Activated CD4-positive, alpha-beta memory T cell treated with anti-CD3 and anti-CD28 coated beads for 36 hours (primary cell): ENCODE measurements around the gene OXER1. TPM values are rescaled to one million over a fixed set of nuclear protein-coding genes. Genes with fewer than 3 reads are reported as not detected.

ENCODE experiments used
- CTCF ChIA-PET: fragments of 350-600 bp; sonication (Branson Sonifier 250); formaldehyde crosslinking; loops from one replicate; lab custom pipeline; 2021; ENCODE audit warnings: antibody characterized with exemption, inconsistent platforms; lab: Charles Lee
- POLR2A ChIA-PET: fragments of 350-600 bp; sonication (Branson Sonifier 250); formaldehyde crosslinking; loops from one replicate; lab custom pipeline; 2021; ENCODE audit warnings: antibody characterized with exemption; lab: Charles Lee
- DNase-seq: peaks from one replicate; pipeline ENCODE4 v3.0.0-alpha.2; 2020
- H3K27ac Mint-ChIP-seq: one replicate; pipeline ENCODE4 v1.8.0; 2021; ENCODE audit warnings: mixed read lengths
- H3K27me3 Mint-ChIP-seq: one replicate; pipeline ENCODE4 v1.8.0; 2021; ENCODE audit warnings: mixed read lengths
- H3K36me3 Mint-ChIP-seq: one replicate; pipeline ENCODE4 v1.8.0; 2021; ENCODE audit warnings: mixed read lengths
- H3K4me1 Mint-ChIP-seq: one replicate; pipeline ENCODE4 v1.8.0; 2021; ENCODE audit warnings: low read depth, mixed read lengths
- H3K4me3 Mint-ChIP-seq: one replicate; pipeline ENCODE4 v1.8.0; 2021; ENCODE audit warnings: mild to moderate bottlenecking, mixed read lengths
- H3K9me3 Mint-ChIP-seq: one replicate; pipeline ENCODE4 v1.8.0; 2021; ENCODE audit warnings: mixed read lengths
- intact Hi-C: fragments of 100-400 bp; cut with micrococcal nuclease; formaldehyde crosslinking; loops from one replicate; pipeline ENCODE4 v1.15.1; 2023
- total RNA-seq, 2 experiments: library from RNA; stranded (reverse); gene quantifications; one replicate each; pipeline ENCODE4 v1.2.3, GENCODE V29; 2021

Gene OXER1
- total RNA-seq, 2 experiments from 2014 or later = not detected

DNA sequence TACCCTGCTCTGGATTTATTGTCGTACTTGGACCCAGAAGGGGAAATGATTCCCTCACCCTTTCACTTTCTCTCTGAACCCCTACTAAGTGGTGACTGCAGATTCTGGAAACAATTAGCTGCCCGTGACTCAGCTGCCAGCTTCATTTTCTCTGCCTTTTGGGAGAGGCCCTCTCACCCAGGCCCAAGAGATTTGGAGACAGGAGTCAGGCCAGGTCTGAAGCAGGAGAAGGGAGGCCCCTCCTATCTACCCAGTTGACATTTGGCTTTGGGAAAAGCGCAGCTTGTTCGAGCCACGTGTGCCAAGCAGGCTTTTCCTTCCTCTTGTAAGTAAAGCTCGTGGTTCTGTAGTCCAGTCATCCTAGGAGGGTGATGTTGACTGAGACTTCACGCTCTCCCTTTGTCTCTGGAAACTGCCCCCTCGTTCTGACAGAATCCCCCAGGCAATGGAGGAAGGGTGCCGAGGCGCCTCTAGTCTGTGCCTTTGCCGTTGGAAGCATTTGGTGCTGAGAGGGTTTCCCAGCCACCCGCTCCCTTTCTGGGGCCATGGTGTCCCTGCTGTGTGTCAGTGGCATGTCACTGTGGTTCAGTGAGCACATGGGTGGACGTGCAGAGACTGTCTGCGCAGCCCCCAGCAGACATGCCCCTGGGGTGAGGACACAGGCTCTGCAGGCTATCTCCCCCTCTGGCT is 8.6 kb downstream of the OXER1 start:
- Mint-ChIP-seq H3K27me3 (no peaks in the 10 kb centered on the region), H3K4me1 (no peaks in the 10 kb centered on the region), H3K36me3 (peaks cover 3% of the 10 kb centered on the region), H3K9me3 (no peaks in the 10 kb centered on the region), H3K27ac (no peak overlapping the region), H3K4me3 (no peak overlapping the region)
- intact Hi-C loops = no loop called here
- DNase-seq = no peak
- ChIA-PET CTCF (no interaction called here), POLR2A (no interaction called here)

DNA sequence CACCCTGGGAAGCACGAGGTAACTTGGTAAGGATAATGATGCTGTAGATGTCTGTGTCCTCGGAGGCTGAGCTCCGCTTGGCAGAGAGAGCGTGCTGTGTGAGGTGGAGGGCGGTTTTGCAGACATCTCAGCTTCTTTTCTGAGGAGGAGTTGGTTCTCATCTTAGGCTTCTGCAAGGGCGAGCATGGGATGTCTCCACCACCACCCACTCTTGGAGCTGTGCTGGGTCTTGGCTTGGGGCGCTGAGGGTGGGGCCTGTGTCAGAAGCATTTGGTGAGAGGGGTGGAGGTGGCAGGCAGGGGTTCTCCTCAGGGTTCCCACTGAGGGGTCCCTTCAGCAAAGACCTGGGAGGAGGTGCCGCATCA is 9.2 kb downstream of the OXER1 start:
- intact Hi-C loops = no loop called here

DNA sequence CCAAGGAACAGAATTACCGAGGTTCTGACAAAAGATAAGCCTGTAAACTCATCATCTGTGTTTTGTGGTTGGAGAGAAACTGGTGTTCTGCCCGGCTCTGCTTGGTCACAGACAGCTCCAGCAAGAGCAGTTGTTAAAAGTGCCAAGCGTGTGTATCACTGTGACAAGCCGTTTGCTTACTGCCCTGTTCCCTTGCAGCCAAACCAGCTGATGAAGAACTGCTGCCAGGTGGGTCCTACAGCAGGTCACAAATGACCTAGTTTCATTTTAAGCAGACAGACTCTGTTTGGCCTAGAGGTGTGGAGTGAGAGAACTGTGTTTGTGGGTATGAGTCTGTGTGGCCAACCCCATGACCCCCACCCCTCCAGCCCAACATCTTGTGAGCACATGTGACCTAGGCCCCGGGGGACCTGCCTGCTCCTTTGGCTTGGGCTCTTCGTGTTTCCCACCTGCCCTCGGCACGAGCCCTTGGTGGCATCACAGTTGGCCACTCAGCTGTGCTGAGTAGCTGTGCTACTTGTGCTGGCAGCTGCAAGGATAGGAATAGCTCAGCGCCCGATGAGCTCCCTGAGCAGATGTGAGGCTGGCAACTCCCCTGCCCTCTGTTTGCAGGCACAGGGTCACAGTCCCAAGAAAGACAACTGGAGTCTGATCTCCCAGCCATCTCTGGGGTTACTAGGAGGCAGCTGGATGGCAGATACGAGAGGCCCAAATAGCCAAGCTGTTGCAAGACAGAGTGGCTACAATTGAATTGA is 9.7 kb downstream of the OXER1 start:
- no peak overlapping the region for H3K4me3 Mint-ChIP-seq
- peaks cover 3% of the 10 kb centered on the region for H3K36me3 Mint-ChIP-seq
- no peak for DNase-seq
- H3K27me3 Mint-ChIP-seq = no peaks in the 10 kb centered on the region
- ChIA-PET POLR2A (no interaction called here), CTCF (interaction anchor here (1.5 kb wide), 1 partner anchor 91 kb away, joined by 5 read pairs; no protein-coding TSS in a partner anchor)
- no peaks in the 10 kb centered on the region for H3K9me3 Mint-ChIP-seq
- intact Hi-C loops = no loop called here
- H3K27ac Mint-ChIP-seq = no peak overlapping the region
- no peaks in the 10 kb centered on the region for H3K4me1 Mint-ChIP-seq

More for the DNA sequence above, 9.2 kb downstream of the OXER1 start:
- ChIA-PET POLR2A (no interaction called here), CTCF (interaction anchor here (1.5 kb wide), 1 partner anchor 91 kb away, joined by 5 read pairs; no protein-coding TSS in a partner anchor)
- no peaks in the 10 kb centered on the region for H3K4me1 Mint-ChIP-seq
- no peak overlapping the region for H3K4me3 Mint-ChIP-seq
- no peaks in the 10 kb centered on the region for H3K9me3 Mint-ChIP-seq
- DNase-seq = no peak
- H3K36me3 Mint-ChIP-seq = peaks cover 3% of the 10 kb centered on the region
- H3K27ac Mint-ChIP-seq = no peak overlapping the region
- H3K27me3 Mint-ChIP-seq = no peaks in the 10 kb centered on the region

DNA sequence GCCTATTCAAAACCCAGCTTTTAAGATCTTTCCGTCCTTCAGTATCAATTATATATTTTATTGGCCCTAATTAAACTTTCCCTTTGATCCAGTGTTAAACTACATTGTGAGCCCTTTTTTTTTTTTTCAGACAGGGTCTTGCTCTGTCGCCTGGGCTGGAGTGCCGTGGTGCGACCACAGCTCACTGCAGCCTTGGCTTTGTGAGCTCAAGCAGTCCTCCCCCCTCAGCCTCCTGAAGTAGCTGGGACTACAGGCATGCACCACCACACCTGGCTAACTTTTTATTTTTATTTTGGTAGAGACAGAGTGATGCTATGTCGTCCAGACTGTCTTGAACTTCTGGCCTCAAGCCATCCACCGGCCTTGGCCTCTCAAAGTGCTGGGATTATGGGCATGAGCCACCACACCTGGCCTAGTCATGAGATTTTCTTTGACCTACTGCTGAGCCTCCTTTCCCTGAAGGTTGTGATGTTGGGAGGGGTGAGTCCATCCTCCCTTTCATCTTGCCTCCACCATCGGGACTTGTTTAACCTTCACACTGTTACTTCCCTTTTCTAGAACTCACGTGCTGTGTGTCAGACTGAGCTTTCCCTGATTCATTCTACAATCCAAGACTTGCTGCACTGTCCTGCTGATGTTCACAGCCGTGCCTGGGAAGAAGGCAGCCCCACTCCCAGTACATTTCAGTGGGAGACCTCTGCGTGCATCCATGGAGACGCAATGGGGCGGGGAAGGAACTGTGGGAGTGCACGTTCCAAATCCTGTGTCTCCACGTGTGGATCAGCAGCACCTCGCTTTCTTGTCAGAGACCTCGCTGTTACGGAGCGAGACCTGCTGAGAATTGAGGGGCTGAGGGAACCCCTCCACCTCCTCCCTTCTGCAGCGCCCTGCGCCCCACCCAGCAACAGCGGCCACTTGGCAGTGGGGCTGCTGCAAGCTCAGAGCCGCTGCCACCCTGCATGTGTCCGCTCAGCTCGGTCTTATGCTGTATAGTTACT is 10.8 kb downstream of the OXER1 start:
- POLR2A ChIA-PET = no interaction called here
- CTCF ChIA-PET = interaction anchor here (0.6 to 1.5 kb wide), 2 partner anchors 90 to 1491 kb away, joined by 4 to 5 read pairs; no protein-coding TSS in a partner anchor
- no peak overlapping the region for H3K4me3 Mint-ChIP-seq
- no peaks in the 10 kb centered on the region for H3K27me3 Mint-ChIP-seq
- no peaks in the 10 kb centered on the region for H3K4me1 Mint-ChIP-seq
- H3K36me3 Mint-ChIP-seq = peaks cover 3% of the 10 kb centered on the region
- DNase-seq = no peak
- intact Hi-C loops = no loop called here
- H3K9me3 Mint-ChIP-seq = no peaks in the 10 kb centered on the region
- H3K27ac Mint-ChIP-seq = no peak overlapping the region

DNA sequence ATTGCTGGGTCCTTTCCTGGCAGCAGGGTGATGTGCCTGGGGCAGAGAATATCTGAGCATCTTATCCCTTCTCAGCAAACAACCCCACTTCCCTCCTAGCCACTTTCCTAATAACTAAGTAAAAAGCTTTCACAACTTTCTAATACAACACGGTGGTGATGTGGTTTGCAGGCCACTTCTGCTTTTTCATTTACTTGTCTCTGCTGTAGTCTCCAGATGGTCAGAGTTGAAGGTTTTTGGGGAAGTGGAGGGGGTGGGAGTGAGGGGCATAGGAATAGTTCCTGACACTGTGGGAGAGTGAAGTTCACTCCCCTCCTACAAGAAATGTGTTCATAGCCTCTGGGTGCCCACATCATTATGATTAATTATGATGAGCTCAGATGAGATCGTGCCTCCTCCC is 11.6 kb downstream of the OXER1 start:
- DNase-seq = no peak
- CTCF ChIA-PET = interaction anchor here (1.0 kb wide), 2 partner anchors 11 to 257 kb away, joined by 3 read pairs; no protein-coding TSS in a partner anchor
- no peaks in the 10 kb centered on the region for H3K27me3 Mint-ChIP-seq
- no peak overlapping the region for H3K27ac Mint-ChIP-seq
- H3K36me3 Mint-ChIP-seq = peaks cover 3% of the 10 kb centered on the region
- POLR2A ChIA-PET = no interaction called here
- no peak overlapping the region for H3K4me3 Mint-ChIP-seq
- H3K9me3 Mint-ChIP-seq = no peaks in the 10 kb centered on the region
- intact Hi-C loops = no loop called here
- H3K4me1 Mint-ChIP-seq = no peaks in the 10 kb centered on the region

DNA sequence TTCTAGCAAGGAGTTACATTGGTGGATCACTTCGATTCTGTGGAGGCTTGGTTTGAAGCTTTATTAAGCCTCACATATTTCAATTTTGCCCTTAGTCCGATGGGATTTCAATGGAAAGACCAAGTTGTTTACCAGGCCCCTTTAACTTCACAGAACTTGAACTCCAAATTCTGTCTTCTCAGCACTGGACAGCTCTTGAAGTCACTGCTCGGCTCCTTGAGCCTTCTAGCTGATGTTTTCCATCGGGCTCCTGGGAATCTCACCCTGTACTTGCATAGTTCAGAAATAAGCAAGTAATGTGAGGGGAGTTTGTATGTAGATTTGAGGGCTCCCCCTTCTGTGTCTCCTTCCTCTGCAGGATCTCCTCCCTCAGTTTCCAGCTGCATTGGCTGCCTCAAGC is 15.1 kb downstream of the OXER1 start:
- H3K4me1 Mint-ChIP-seq = no peaks in the 10 kb centered on the region
- no peak overlapping the region for H3K4me3 Mint-ChIP-seq
- no peaks in the 10 kb centered on the region for H3K9me3 Mint-ChIP-seq
- ChIA-PET POLR2A (no interaction called here), CTCF (no interaction called here)
- DNase-seq = no peak
- H3K27me3 Mint-ChIP-seq = no peaks in the 10 kb centered on the region
- no peak overlapping the region for H3K27ac Mint-ChIP-seq
- intact Hi-C loops = no loop called here
- peaks cover 3% of the 10 kb centered on the region for H3K36me3 Mint-ChIP-seq

DNA sequence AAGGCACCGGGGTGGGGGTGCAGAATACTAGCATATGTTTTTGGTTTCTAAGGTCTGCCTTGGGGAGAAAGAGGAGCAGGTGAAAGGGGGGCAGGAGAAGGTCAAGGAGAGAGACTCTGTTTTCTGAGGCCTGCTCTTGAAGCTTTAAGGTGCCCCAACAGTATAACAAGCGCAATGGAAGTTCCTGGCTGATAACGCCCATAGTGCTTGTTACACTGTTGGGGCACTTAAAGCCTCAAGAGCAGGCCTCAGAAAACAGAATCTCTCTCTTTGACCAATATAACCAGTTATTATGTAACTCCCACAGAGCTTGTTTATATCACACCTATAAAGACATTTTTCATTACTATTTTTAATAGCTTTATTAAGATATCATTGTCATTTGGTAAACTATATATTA is 16.5 kb downstream of the OXER1 start:
- Mint-ChIP-seq H3K36me3 (peaks cover 4% of the 10 kb centered on the region), H3K27ac (no peak overlapping the region), H3K4me1 (no peaks in the 10 kb centered on the region), H3K27me3 (no peaks in the 10 kb centered on the region), H3K9me3 (no peaks in the 10 kb centered on the region), H3K4me3 (no peak overlapping the region)
- CTCF ChIA-PET = no interaction called here
- no peak for DNase-seq
- intact Hi-C loops = no loop called here
- POLR2A ChIA-PET = no interaction called here

DNA sequence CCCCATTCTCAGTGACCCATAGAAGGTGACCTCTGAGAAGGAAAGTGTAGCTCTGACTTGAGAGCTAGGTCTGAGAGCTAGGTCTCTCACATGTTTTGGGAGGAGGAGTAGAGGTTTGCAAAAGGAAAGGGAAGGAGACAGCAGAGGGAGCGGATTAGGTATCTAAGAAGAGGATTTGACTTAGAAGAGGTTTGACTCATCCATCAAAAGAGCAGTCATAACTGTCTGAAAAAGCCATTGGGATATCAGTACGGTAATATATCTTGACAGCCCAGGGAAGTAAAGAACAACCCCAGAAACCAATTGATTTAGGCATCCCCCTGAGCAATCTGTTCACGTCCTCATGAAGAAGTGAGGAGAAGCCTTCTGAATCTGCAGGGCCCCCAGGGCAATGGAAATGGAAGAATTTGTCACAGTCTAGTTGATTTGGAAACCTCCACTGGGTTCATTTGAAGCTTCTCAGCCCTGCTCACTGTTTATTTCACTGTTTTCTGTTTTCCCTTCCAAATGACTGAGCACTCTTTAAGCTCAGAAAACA is 19.3 kb downstream of the OXER1 start:
- CTCF ChIA-PET = no interaction called here
- Mint-ChIP-seq H3K4me3 (no peak overlapping the region), H3K9me3 (peaks cover under 1% of the 10 kb centered on the region), H3K36me3 (peaks cover 18% of the 10 kb centered on the region), H3K27me3 (no peaks in the 10 kb centered on the region), H3K4me1 (no peaks in the 10 kb centered on the region), H3K27ac (no peak overlapping the region)
- intact Hi-C loops = no loop called here
- POLR2A ChIA-PET = no interaction called here
- no peak for DNase-seq

DNA sequence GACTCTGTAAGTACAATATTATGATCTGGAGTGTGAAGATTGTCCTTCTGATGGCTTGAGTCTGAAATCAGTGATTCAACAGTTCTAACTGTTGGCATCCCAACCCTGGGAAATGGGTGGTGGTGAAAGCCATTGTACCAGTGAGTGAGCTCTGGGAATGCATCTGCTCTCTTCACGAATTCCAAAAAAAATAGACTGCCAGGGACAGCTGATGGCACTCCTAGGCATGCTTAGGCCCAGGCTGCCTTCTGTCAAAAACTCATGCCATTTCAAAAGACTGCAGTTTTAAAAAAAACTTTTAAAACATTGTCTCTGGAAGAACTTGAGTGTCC is 20.3 kb downstream of the OXER1 start:
- Mint-ChIP-seq H3K9me3 (peaks cover 7% of the 10 kb centered on the region), H3K27ac (no peak overlapping the region), H3K4me3 (no peak overlapping the region), H3K36me3 (peaks cover 25% of the 10 kb centered on the region), H3K4me1 (no peaks in the 10 kb centered on the region), H3K27me3 (no peaks in the 10 kb centered on the region)
- ChIA-PET CTCF (no interaction called here), POLR2A (no interaction called here)
- intact Hi-C loops = no loop called here
- DNase-seq = no peak

DNA sequence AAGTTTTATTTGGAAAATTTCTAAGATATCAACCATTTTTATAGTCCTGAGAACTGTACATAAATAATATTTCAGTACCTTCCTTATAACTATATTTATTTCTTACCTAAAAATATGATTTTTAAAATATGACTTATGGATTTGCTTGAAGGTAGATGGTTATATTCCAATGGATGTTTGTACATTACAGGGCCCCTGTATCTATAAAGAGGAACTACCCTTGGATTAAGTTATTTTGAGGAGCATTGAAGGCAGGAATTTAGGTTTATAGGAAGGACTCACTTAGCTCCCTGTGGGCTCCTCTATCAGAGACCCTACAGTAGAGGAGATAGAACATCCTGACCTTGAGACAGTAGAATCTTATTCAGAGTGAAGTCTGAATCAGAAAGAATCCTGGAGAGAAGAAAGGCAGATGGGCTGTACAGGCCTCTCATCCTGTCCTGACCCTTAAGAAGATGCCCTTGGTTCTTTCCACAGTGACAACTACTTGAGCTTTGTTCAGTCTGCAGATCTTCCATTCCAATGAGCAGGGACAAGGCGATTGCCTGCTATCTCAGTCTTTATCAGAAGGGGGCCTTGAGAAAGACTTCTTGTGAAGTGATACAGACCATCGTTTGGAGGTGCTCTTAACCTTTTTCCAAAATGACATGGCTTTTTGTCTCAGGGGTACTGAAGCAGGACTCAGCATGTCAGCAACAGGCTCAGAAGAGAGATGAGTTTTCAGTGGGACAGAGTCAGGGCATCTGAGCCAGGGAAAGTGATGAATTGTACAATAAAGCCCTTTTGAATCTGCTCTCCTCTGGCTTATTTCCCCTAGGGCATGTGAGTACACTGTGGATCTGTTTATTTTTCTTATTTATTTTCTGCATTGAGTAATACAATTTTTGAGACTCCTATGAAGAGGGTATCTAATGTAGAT is 20.9 kb downstream of the OXER1 start:
- Mint-ChIP-seq H3K36me3 (peaks cover 30% of the 10 kb centered on the region), H3K4me1 (no peaks in the 10 kb centered on the region), H3K4me3 (no peak overlapping the region), H3K9me3 (peaks cover 10% of the 10 kb centered on the region), H3K27ac (no peak overlapping the region), H3K27me3 (no peaks in the 10 kb centered on the region)
- intact Hi-C loops = no loop called here
- POLR2A ChIA-PET = no interaction called here
- CTCF ChIA-PET = no interaction called here
- no peak for DNase-seq

DNA sequence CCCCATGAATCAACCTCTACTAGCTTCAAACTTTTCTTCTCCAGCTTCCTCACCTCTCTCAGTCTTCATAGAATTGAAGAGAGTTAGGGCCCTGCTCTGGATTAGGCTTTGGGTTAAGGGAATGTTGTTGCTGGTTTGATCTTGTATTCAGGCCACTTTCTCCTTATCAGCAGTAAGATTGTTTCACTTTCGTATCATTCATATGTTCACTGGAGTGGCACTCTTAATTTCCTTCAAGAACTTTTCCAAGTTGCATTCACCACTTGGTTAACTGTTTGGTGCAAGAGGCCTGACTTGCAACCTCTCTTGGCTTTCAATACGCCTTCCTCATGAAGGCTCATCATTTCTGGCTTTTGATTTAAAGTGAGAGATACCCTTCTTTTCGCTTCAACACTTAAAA is 22.8 kb downstream of the OXER1 start:
- no peaks in the 10 kb centered on the region for H3K27me3 Mint-ChIP-seq
- H3K4me1 Mint-ChIP-seq = no peaks in the 10 kb centered on the region
- intact Hi-C loops = no loop called here
- H3K36me3 Mint-ChIP-seq = peaks cover 45% of the 10 kb centered on the region
- H3K4me3 Mint-ChIP-seq = no peak overlapping the region
- H3K9me3 Mint-ChIP-seq = peaks cover 14% of the 10 kb centered on the region
- no peak for DNase-seq
- CTCF ChIA-PET = no interaction called here
- H3K27ac Mint-ChIP-seq = no peak overlapping the region
- POLR2A ChIA-PET = no interaction called here
